Smooth muscle cell (in vitro differentiated cells): Measurements from ENCODE around the gene PITPNM3. TPM values are rescaled to one million over a fixed set of nuclear protein-coding genes. Genes with fewer than 3 reads are reported as not detected.

ENCODE experiments used
- DNase-seq: peaks from one replicate; lab custom pipeline; 2025; ENCODE audit not compliant: unreplicated experiment; lab: John Stamatoyannopoulos, UW
- H2AFZ ChIP-seq: fragments of 200-600 bp; sonication (generic); 2 replicates; pipeline ENCODE4 v1.6.0; 2016; ENCODE audit warnings: antibody characterized with exemption, low read depth, mild to moderate bottlenecking
- H3F3A ChIP-seq: fragments of 200-600 bp; sonication (generic); 2 replicates; pipeline ENCODE4 v1.6.0; 2017; ENCODE audit warnings: antibody characterized with exemption, low read depth
- H3K27ac ChIP-seq: fragments of 200-600 bp; sonication (generic); 2 replicates; pipeline ENCODE4 v1.5.1; 2016; ENCODE audit warnings: low read depth, mild to moderate bottlenecking
- H3K27me3 ChIP-seq: fragments of 200-600 bp; sonication (generic); 2 replicates; pipeline ENCODE4 v1.6.1; 2016; ENCODE audit warnings: low read depth, mild to moderate bottlenecking
- H3K36me3 ChIP-seq: fragments of 200-600 bp; sonication (generic); 2 replicates; pipeline ENCODE4 v1.5.1; 2016; ENCODE audit warnings: low read depth
- H3K4me1 ChIP-seq: fragments of 200-600 bp; sonication (generic); 2 replicates; pipeline ENCODE4 v1.5.1; 2016; ENCODE audit warnings: low read depth
- H3K4me2 ChIP-seq: fragments of 200-600 bp; sonication (generic); 2 replicates; pipeline ENCODE4 v1.6.0; 2016; ENCODE audit warnings: mild to moderate bottlenecking
- H3K4me3 ChIP-seq: fragments of 200-600 bp; sonication (generic); 2 replicates; pipeline ENCODE4 v1.5.1; 2016; ENCODE audit warnings: mild to moderate bottlenecking
- H3K79me2 ChIP-seq: fragments of 200-600 bp; sonication (generic); 2 replicates; pipeline ENCODE4 v1.6.0; 2016; ENCODE audit warnings: low read depth, mild to moderate bottlenecking
- H3K9ac ChIP-seq: fragments of 200-600 bp; sonication (generic); 2 replicates; pipeline ENCODE4 v1.6.0; 2016; ENCODE audit warnings: low read depth
- H3K9me3 ChIP-seq: fragments of 200-600 bp; sonication (generic); replicated peaks from 2 replicates; pipeline ENCODE4 v1.5.1; 2016; ENCODE audit warnings: low read depth
- H4K20me1 ChIP-seq: fragments of 200-600 bp; sonication (generic); 2 replicates; pipeline ENCODE4 v1.6.0; 2016; ENCODE audit warnings: low read depth
- CTCF ChIP-seq: fragments of 200-600 bp; sonication (generic); IDR thresholded peaks from 2 replicates; pipeline ENCODE4 v1.5.1; 2017; ENCODE audit warnings: borderline replicate concordance, mild to moderate bottlenecking, antibody characterized with exemption; ENCODE audit not compliant: insufficient read depth, poor library complexity, severe bottlenecking
- WGBS: methylation state at CpG from one replicate; pipeline ENCODE4 v1.1.7; 2016; ENCODE audit warnings: low lambda C conversion rate; 5-methylcytosine and 5-hydroxymethylcytosine counted together
- polyA plus RNA-seq: library from polyadenylated mRNA; unstranded; fragments of >200 nt; fragmentation: Nextera tagmentation; extraction: Ambion mirVana; gene quantifications from 2 replicates; pipeline ENCODE4 v1.2.1, GENCODE V29; 2016
- total RNA-seq: library from RNA; depleted of rRNA; stranded (reverse); fragments of >200 nt; gene quantifications from 2 replicates; pipeline ENCODE4 v1.2.3, GENCODE V29; 2014

PITPNM3 gene
- total and polyA plus RNA-seq, 2 experiments from 2014 or later = 2.4 to 2.6 TPM

- no peaks in the 10 kb centered on the region for H3K36me3 ChIP-seq
- no peak for DNase-seq
- no peak overlapping the region for H3K27ac ChIP-seq
- H3F3A ChIP-seq = no peaks in the 10 kb centered on the region
- H3K79me2 ChIP-seq = no peaks in the 10 kb centered on the region
- no peak overlapping the region for H3K4me3 ChIP-seq
- no peaks in the 10 kb centered on the region for H3K9me3 ChIP-seq
- H3K27me3 ChIP-seq = no peaks in the 10 kb centered on the region
- WGBS = 70% methylated on average over 7 of the region's 7 CpGs
- no peak overlapping the region for H2AFZ ChIP-seq
- H3K9ac ChIP-seq = no peak overlapping the region
- H3K4me1 ChIP-seq = peaks cover 28% of the 10 kb centered on the region
- H3K4me2 ChIP-seq = no peak overlapping the region
- no peaks in the 10 kb centered on the region for H4K20me1 ChIP-seq
- TF ChIP-seq CTCF = no peak
Observed at GRCh38 chr17:6491071-6491700, 65.2 kb downstream of the PITPNM3 start.

GRCh38 chr17:6489016-6489550 is 67.3 kb downstream of the PITPNM3 start:
- no peaks in the 10 kb centered on the region for H3K9me3 ChIP-seq
- WGBS = 83% methylated on average over 6 of the region's 6 CpGs
- H4K20me1 ChIP-seq = no peaks in the 10 kb centered on the region
- H3K79me2 ChIP-seq = no peaks in the 10 kb centered on the region
- peaks cover 11% of the 10 kb centered on the region for H3K4me1 ChIP-seq
- H3K4me2 ChIP-seq = no peak overlapping the region
- no peak overlapping the region for H3K27ac ChIP-seq
- H3K4me3 ChIP-seq = no peak overlapping the region
- no peaks in the 10 kb centered on the region for H3F3A ChIP-seq
- no peaks in the 10 kb centered on the region for H3K27me3 ChIP-seq
- no peak overlapping the region for H2AFZ ChIP-seq
- DNase-seq = no peak
- no peak for TF ChIP-seq CTCF
- H3K9ac ChIP-seq = no peak overlapping the region
- H3K36me3 ChIP-seq = no peaks in the 10 kb centered on the region

GRCh38 chr17:6488008-6488539 is 68.3 kb downstream of the PITPNM3 start:
- TF ChIP-seq CTCF = no peak
- H4K20me1 ChIP-seq = no peaks in the 10 kb centered on the region
- H3K4me1 ChIP-seq = peaks cover 11% of the 10 kb centered on the region
- peak overlapping the region; percentile 35 for H3K4me2 ChIP-seq
- no peak overlapping the region for H2AFZ ChIP-seq
- H3K9me3 ChIP-seq = no peaks in the 10 kb centered on the region
- no peak for DNase-seq
- H3K4me3 ChIP-seq = no peak overlapping the region
- no peak overlapping the region for H3K27ac ChIP-seq
- H3K9ac ChIP-seq = no peak overlapping the region
- H3K36me3 ChIP-seq = no peaks in the 10 kb centered on the region
- no peaks in the 10 kb centered on the region for H3F3A ChIP-seq
- H3K27me3 ChIP-seq = no peaks in the 10 kb centered on the region
- H3K79me2 ChIP-seq = no peaks in the 10 kb centered on the region
- WGBS = 50% methylated on average over 6 of the region's 6 CpGs
